GM12873 (cell line): ENCODE results near the gene SMIM1.

ENCODE experiments used
- CTCF ChIP-seq: IDR thresholded peaks from 2 replicates; pipeline ENCODE4 v1.5.1; 2012; ENCODE audit warnings: low read depth, mild to moderate bottlenecking, moderate library complexity, low read length, control low read depth; ENCODE audit not compliant: insufficient read depth; ENCODE audit errors: missing control alignments

SMIM1 gene

DNA sequence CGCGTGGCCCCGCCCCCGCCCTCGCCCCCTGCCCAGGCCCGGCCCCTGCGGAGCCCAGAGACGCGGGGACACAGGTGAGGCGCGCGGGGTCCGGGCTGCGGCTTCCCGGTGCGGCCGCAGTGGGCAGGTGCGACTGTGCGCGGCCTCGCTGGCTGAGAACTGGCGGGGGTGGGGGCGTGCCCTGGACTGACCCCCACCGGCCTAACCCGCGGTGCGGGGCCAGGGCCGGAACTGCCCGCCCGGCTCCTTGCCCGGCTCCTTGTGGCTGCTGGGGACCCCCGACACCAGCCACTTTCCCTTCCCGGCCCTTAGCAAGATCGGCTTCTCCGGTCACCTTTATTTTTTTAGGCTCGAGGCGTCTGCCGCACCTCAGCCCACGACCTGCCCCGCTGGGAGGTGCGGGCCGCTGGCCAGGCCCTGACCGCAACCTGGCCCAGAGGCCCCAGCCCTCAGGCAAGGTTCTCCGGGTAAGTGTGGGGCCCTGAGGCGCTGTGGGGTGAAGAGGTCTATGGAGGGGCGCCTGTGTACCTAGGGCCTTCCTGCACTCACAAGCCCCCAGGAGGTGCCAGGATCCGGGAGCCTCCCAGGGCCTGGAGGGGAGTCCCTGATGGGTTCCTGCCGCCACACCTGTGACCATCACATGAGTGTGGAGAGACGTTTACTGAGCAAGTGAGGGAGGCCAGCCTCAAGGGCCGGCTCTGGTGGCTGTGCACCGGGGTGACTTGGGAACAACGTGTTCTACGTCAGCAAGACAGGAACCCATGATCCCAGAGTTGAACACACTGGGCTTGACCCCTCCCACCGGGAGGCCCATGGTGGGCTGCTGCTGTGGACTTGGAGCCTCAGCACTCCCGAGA, at the start of gene SMIM1:
TSS of gene SMIM1 (plus strand) at position 35 of the 857 bp plus-strand sequence. CDS start 2,625 bp downstream, outside the sequence.
- TF ChIP-seq CTCF = no peak

DNA sequence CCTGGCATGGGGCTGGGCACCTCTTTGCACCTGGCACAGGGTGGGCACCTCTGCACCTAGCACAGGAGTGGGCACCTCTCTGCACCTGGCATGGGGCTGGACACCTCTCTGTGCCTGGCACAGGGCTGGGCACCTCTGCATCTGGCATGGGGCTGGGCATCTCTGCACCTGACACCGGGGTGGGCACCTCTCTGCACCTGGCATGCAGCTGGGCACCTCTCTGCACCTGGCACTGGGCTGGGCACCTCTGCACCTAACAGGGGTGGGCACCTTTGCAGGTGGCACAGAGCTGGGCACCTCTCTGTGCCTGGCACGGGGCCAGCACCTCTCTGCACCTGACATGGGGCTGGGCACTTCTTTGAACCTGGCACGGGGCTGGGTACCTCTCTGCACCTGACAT, 49.7 kb upstream of the SMIM1 start:
- no peak for TF ChIP-seq CTCF

- peak; percentile 96 for TF ChIP-seq CTCF
Observed at GRCh38 chr1:3724416-3725030, 48.0 kb upstream of the SMIM1 start.

DNA sequence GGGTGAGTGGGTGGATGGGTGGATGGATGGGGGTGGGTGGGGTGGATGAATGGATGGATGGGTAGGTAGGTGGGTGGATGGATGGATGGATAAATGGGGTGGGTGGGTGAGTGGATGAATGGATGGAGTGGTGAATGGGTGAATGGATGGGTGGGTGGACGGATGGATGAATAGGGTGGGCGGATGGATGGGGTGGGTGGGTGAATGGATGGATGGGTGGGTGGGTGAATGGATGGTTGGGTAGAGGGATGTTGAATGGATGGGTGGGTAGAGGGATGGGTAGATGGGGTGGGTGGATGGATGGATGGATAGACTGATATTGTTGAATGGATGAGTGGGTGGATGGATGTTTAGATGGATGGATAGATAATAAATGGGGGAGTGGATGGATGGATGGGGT, 47.2 kb upstream of the SMIM1 start:
- no peak for TF ChIP-seq CTCF

DNA sequence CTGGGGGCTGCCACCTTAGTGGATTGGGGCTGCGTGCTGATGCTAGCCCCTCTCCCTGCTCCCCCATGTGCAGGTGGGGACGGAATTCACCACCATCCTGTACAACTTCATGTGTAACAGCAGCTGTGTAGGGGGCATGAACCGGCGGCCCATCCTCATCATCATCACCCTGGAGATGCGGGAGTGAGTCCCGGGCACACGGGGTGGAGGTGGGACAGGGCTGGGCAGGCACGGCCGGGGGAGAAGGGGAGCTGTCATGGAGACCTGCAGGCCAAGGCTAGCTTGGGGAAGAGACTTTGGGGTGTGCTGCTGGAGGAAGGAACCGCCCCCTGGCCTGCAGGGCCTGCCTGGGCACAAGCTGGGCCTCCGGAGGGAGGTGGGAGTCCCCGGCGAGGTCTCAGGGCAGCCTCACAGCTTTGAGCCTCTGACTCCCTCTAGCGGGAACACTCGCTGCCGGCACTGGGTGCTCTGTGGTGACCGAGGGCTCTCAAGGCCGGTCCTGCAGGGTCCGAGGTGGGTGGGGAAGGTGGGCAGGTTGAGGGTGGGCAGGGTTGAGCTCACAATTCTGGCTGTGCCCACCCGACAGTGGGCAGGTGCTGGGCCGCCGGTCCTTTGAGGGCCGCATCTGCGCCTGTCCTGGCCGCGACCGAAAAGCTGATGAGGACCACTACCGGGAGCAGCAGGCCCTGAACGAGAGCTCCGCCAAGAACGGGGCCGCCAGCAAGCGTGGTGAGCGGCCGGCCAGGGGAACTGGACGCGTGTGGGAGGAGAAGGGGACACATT, 45.3 kb upstream of the SMIM1 start:
- TF ChIP-seq CTCF = peak; percentile 59

DNA sequence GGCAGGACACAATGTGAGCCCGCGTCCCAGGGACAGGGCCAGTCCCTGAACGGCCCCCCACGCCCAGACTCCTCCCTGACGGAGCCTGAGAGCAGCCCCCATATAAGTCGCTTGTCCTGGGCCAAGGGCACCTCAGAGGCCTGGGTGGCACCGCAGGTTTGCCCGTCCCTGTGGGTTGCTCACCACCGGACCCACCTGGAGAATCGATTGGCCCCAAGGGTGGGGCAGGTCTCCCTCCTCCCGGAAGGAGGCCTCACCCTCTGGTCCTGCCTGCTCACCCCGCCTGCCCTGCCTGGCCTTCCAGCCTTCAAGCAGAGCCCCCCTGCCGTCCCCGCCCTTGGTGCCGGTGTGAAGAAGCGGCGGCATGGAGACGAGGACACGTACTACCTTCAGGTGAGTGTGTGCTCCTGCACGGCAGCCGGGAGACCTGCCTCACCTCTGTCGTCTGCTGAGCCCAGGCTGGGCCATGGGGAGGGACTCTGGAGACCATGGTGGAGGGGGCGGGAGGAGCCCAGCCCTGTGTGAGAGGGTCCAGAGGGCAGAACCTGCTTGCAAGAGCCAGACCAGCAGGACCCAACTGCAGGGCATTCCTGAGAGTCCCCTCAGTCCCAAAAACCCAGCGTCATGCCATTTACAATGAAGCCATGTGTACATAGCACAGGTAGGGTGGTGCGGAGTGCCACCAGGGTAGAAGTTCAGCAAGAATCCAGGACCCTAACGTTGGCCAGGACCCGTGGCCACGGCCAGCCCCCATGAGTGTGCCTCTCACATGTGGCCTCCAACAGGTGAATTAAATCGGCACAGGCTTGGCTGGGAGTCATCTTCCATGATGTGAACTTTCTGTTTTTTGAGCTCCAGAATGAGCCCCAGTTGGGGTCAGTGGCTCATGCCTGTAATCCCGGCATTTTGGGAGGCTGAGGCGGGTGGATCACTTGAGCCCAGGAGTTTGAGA, 44.4 kb upstream of the SMIM1 start:
- TF ChIP-seq CTCF = no peak
